ENCODE measurements around the gene MRFAP1L1. TPM values are rescaled to one million over a fixed set of nuclear protein-coding genes. Genes with fewer than 3 reads are reported as not detected.

MRFAP1L1 gene
- polyA plus RNA-seq, 1 donor (not counting 4 experiments of a cell fraction or from before 2014, with no cell fraction given): 77.9 TPM

GRCh38 chr4:6739920-6740319 lies 30.3 kb upstream of the MRFAP1L1 start:
- Histone ChIP-seq H3K9ac (ENCODE audit: control insufficient read depth, extremely low read depth, insufficient read depth, low read length) (no peak overlapping the region), H3K9me3 (ENCODE audit: control insufficient read depth, low read depth, low read length) (no peaks in the 10 kb centered on the region), H3K9me1 (ENCODE audit: control insufficient read depth, extremely low read depth, insufficient read depth, low read length) (no peaks in the 10 kb centered on the region), H3K4me2 (ENCODE audit: control insufficient read depth, extremely low read depth, insufficient read depth, low read depth, low read length) (no peak overlapping the region), H4K20me1 (ENCODE audit: control insufficient read depth, extremely low read depth, insufficient read depth, low read length) (no peaks in the 10 kb centered on the region), H3K27ac (ENCODE audit: control insufficient read depth, insufficient read depth, low read length) (no peak overlapping the region), H2AFZ (ENCODE audit: control insufficient read depth, low read length) (no peak overlapping the region), H3K4me3 (ENCODE audit: control insufficient read depth in 2 of 3, extremely low read depth in 1 of 3, insufficient read depth in 2 of 3, low read depth in 1 of 3, low read length in 3 of 3) (no peak overlapping the region), H3K4me1 (ENCODE audit: control insufficient read depth, extremely low read depth, insufficient read depth, low read length) (no peaks in the 10 kb centered on the region), H3K79me2 (ENCODE audit: control insufficient read depth, insufficient read depth, low read length) (no peaks in the 10 kb centered on the region), H3K36me3 (ENCODE audit: control insufficient read depth in 2 of 2, extremely low read depth in 1 of 2, insufficient read depth in 2 of 2, low read length in 2 of 2) (no peaks in the 10 kb centered on the region), H3K27me3 (ENCODE audit: control insufficient read depth, extremely low read depth, insufficient read depth, low read length) (peaks cover 3% of the 10 kb centered on the region)
- dilution Hi-C loops (cut with MboI; ENCODE audit: extremely low pct_ligation_motif_present, low sequenced_read_pairs): no loop called here
- TF ChIP-seq CTCF (optimal IDR thresholded peaks at IDR 0.05 in 1 of 3, IDR thresholded peaks at IDR 0.05 in 1 of 3, conservative IDR thresholded peaks at IDR 0.05 in 1 of 3; ENCODE audit: extremely low read depth in 1 of 3, insufficient read depth in 2 of 3, low read length in 3 of 3): no peak
- TF ChIP-seq EZH2 (IDR thresholded peaks at IDR 0.05; ENCODE audit: low read length): no peak
- no peak for FAIRE-seq
- no peak for DNase-seq (ENCODE audit: low read depth, low spot score)

GRCh38 chr4:6734165-6734786 lies 24.6 kb upstream of the MRFAP1L1 start:
- no peak overlapping the region for H2AFZ ChIP-seq (ENCODE audit: control insufficient read depth, low read length)
- no peaks in the 10 kb centered on the region for H4K20me1 ChIP-seq (ENCODE audit: control insufficient read depth, extremely low read depth, insufficient read depth, low read length)
- no peaks in the 10 kb centered on the region for H3K9me1 ChIP-seq (ENCODE audit: control insufficient read depth, extremely low read depth, insufficient read depth, low read length)
- H3K9ac ChIP-seq (ENCODE audit: control insufficient read depth, extremely low read depth, insufficient read depth, low read length): no peak overlapping the region
- dilution Hi-C loops (cut with MboI; ENCODE audit: extremely low pct_ligation_motif_present, low sequenced_read_pairs): no loop called here
- no peaks in the 10 kb centered on the region for H3K79me2 ChIP-seq (ENCODE audit: control insufficient read depth, insufficient read depth, low read length)
- DNase-seq (ENCODE audit: low read depth, low spot score) (no peak), FAIRE-seq (no peak)
- no peaks in the 10 kb centered on the region for H3K9me3 ChIP-seq (ENCODE audit: control insufficient read depth, low read depth, low read length)
- no peak overlapping the region for H3K4me3 ChIP-seq (ENCODE audit: control insufficient read depth in 2 of 3, extremely low read depth in 1 of 3, insufficient read depth in 2 of 3, low read depth in 1 of 3, low read length in 3 of 3)
- no peak overlapping the region for H3K27ac ChIP-seq (ENCODE audit: control insufficient read depth, insufficient read depth, low read length)
- no peaks in the 10 kb centered on the region for H3K27me3 ChIP-seq (ENCODE audit: control insufficient read depth, extremely low read depth, insufficient read depth, low read length)
- no peaks in the 10 kb centered on the region for H3K36me3 ChIP-seq (ENCODE audit: control insufficient read depth in 2 of 2, extremely low read depth in 1 of 2, insufficient read depth in 2 of 2, low read length in 2 of 2)
- peaks cover 9% of the 10 kb centered on the region for H3K4me1 ChIP-seq (ENCODE audit: control insufficient read depth, extremely low read depth, insufficient read depth, low read length)
- TF ChIP-seq EZH2 (IDR thresholded peaks at IDR 0.05; ENCODE audit: low read length) (no peak), CTCF (optimal IDR thresholded peaks at IDR 0.05 in 1 of 3, IDR thresholded peaks at IDR 0.05 in 1 of 3, conservative IDR thresholded peaks at IDR 0.05 in 1 of 3; ENCODE audit: extremely low read depth in 1 of 3, insufficient read depth in 2 of 3, low read length in 3 of 3) (no peak)
- no peak overlapping the region for H3K4me2 ChIP-seq (ENCODE audit: control insufficient read depth, extremely low read depth, insufficient read depth, low read depth, low read length)

Measured in keratinocyte (primary cell).